ENCODE results near the gene ARPIN.

- TF ChIP-seq CTCF (conservative IDR thresholded peaks at IDR 0.05) = no peak
- TF ChIP-seq EZH2 (IDR thresholded peaks at IDR 0.05; ENCODE audit: low read depth) = no peak
Observed at GRCh38 chr15:89893696-89894447, 18.9 kb downstream of the ARPIN start, which contains the start of gene AP3S2.
